ENCODE measurements around the gene SLC9C1. TPM values are rescaled to one million over a fixed set of nuclear protein-coding genes. Genes with fewer than 3 reads are reported as not detected.

Gene SLC9C1
- total RNA-seq, 2 experiments from 2014 or later = not detected

Other genes with a start within 250 kb of the SLC9C1 start
- 1 to 10 TPM; 3.5 to 3.8 TPM for gene C3orf52, start 207.8 kb downstream of the SLC9C1 start, total RNA-seq
- 1 to 10 TPM; 3.0 to 4.3 TPM for gene GCSAM, start 161.0 kb downstream of the SLC9C1 start, total RNA-seq
- 10 to 100 TPM; 25.1 to 29.0 TPM for gene CD200, start 38.9 kb upstream of the SLC9C1 start, total RNA-seq
- 10 to 100 TPM; 14.4 to 15.6 TPM for gene BTLA, start 205.3 kb upstream of the SLC9C1 start, total RNA-seq